VCaP (cell line): ENCODE data around the gene YPEL1.

Experiments
- H3K27ac ChIP-seq: fragments of 450-650 bp; 2 replicates; pipeline ENCODE4 v1.5.1; 2017
- TF ChIP-seq, protein P1 (sequence below): fragments of 450-650 bp; conservative IDR thresholded peaks from 2 replicates; pipeline ENCODE4 v1.5.1; 2017; ENCODE audit warnings: mild to moderate bottlenecking, moderate library complexity

The YPEL1 gene

DNA sequence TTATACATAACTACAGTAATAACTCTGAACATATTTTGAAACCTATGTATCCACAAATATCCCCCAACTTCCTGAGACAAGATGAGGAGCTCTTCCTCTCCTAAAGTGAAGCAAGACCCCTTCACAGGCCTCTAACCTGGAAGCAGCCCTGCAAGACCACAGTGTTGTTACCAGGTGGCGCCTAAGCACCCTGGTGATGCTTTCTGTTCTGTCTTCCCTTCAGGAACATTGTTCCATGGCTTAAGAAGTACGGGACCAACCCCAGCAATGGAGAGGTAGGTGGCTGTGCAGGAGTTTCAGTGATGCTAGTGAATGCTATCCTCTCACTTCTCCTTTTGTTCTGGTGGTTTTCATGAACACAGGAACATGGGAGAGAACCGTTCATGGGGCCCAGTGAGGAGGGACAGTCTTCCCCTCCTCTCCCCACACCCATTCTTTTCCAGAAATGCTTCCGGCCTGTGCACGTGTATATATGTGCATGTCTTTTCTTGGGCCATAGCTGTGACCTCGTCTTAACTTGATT, 63.4 kb downstream of the YPEL1 start:
- H3K27ac ChIP-seq, result no peak overlapping the region
- TF ChIP-seq, protein P1, sequence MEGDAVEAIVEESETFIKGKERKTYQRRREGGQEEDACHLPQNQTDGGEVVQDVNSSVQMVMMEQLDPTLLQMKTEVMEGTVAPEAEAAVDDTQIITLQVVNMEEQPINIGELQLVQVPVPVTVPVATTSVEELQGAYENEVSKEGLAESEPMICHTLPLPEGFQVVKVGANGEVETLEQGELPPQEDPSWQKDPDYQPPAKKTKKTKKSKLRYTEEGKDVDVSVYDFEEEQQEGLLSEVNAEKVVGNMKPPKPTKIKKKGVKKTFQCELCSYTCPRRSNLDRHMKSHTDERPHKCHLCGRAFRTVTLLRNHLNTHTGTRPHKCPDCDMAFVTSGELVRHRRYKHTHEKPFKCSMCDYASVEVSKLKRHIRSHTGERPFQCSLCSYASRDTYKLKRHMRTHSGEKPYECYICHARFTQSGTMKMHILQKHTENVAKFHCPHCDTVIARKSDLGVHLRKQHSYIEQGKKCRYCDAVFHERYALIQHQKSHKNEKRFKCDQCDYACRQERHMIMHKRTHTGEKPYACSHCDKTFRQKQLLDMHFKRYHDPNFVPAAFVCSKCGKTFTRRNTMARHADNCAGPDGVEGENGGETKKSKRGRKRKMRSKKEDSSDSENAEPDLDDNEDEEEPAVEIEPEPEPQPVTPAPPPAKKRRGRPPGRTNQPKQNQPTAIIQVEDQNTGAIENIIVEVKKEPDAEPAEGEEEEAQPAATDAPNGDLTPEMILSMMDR, result no peak

DNA sequence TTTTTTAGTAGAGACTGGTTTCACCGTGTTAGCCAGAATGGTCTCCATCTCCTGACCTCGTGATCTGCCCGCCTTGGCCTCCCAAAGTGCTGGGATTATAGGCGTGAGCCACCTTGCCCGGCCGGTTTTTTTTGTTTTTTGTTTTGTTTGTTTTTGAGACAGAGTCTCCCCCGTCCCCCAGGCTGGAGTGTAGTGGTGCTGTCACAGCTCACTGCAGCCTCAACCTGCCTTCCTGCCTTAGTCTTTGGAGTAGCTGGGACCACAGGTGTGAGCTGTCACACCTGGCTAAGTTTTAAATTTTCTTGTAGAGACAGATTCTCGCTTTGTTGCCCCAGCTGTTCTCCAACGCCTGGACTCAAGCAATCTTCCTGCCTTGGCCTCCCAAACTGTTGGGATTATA, 66.6 kb downstream of the YPEL1 start:
- TF ChIP-seq, protein P1, result no peak

DNA sequence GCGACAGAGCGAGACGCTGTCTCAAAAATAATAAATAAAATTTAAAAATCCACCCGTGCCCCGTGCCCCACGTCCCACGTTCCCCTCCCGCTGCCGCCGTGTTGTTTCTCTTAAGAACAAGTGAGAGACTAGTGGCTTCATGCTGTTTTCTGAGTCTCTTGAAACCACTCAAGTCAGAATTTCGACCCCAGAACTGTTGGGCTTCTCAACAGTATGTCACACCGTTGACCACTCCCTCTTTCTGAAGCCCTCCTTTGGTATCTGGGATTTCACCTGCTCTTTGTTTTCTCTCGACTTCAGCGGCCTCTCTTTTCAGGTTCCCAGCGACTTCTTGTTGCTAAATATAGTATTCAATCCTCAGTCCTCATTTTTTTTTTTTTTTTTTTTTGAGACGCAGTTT, 68.8 kb downstream of the YPEL1 start:
- TF ChIP-seq, protein P1, result no peak
- H3K27ac ChIP-seq, result peak overlapping the region; percentile 93

More for the DNA sequence above, 66.6 kb downstream of the YPEL1 start:
- peak overlapping the region; percentile 93 for H3K27ac ChIP-seq

DNA sequence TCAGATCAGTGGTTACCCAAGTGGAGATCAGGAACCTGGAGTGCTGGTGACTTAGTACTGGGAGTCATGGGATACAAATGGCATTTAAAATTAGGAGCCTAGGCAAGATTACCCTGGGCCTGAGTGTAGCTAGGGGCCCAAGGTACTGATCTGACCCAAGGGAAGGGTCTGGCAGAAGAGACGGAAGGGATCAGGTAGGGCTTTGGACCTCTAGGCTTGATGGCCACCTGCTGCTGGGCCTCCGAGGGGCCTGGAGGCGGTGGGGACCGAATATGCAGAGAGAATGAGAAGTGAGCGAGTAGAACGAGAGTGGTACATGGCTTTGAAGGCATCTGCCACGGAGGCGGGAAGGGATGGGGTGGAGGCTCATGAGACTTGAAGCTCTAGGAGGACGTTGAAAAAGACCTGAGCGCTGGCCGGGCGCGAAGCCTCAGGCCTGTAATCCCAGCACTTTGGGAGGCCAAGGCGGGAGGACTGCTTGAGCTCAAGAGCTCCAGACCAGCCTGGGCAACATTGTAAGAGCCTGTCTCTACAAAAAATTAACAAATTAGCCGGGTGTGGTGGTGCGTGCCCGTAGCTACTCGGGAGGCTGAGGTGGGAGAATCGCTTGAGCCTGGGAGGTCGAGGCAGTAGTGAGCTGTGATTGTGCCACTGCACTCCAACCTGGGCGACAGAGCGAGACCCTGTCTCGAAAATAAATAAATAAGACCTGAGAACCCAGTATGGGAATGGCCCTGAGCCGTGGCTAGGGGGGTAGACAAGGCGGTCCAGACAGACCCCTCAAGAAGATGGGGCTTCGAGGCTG, 70.3 kb downstream of the YPEL1 start:
- TF ChIP-seq, protein P1, result no peak

DNA sequence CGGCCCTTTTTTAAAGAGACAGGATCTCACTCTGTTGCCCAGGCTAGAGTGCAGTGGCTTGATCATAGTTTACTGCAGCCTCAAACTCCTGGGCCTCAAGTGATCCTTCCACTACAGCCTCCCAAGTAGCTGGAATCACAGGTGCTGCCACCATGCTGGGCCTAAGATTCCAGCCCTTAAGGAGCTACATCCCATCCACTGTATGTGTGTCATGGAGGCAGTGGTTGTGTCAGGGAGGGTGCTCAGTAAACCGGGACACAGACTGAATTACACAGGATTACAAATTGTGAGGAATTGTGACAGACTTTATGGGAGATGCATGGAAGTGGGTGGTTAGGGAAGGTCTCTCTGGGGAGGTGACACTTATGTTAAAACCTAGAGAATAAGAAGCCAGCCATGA, 71.9 kb downstream of the YPEL1 start:
- TF ChIP-seq, protein P1, result no peak
- H3K27ac ChIP-seq, result no peak overlapping the region

More for the DNA sequence above, 70.3 kb downstream of the YPEL1 start:
- H3K27ac ChIP-seq, result peak overlapping the region; percentile 93

DNA sequence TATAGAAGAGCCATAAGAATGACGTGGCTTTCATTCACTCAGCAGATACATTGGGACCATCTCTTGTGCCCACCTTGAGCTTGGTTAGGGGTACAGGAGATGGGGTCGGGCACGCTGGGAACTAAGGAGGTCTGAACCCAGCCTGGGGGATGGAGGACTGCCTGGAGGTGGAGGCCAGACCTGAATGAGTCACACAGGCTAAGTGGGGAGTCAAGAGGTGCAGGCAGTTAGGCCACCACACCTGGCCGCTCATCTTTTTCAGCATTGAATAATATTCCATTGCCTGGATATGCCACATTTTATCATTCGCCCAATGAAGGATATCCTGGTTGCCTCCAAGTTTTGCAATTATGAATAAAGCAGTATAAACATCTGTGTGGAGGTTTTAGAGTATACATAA, 73.6 kb downstream of the YPEL1 start:
- TF ChIP-seq, protein P1, result no peak

DNA sequence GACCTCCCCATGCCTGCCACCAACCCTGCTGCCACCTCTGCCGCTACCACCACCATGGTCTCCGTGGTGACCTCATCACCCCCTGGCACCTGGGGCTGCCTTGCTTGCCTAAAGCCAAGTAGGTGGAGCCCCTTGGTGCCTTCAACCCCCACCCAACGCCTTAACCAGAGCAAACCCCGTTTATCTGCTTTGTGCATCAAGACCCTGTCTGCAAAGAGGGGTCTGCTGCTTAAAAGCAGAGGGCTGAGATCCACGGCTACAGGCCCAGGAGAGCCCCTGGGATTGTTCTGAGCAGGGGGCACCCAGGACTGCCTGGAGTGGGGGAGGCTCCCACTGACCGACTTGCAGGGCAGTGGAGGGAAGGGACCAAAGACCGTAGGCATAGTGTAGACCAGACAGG, 74.7 kb downstream of the YPEL1 start:
- H3K27ac ChIP-seq, result no peak overlapping the region
- TF ChIP-seq, protein P1, result no peak

More for the DNA sequence above, 73.6 kb downstream of the YPEL1 start:
- no peak overlapping the region for H3K27ac ChIP-seq
